ENCODE results near the gene DIDO1. TPM values are rescaled to one million over a fixed set of nuclear protein-coding genes. Genes with fewer than 3 reads are reported as not detected.

Gene DIDO1
- total RNA-seq, 1 experiment from 2014 or later = 85.9 TPM

GRCh38 chr20:62935204-62935967 lies 9.1 kb upstream of the DIDO1 start:
- WGBS (ENCODE audit: extremely low coverage, insufficient read length, low lambda C conversion rate) = 100% methylated on average over 2 of the region's 12 CpGs
- Histone ChIP-seq H2BK5ac (ENCODE audit: insufficient read length, low read length) (no peak overlapping the region), H2AK5ac (ENCODE audit: insufficient read length, low read length) (no peak overlapping the region), H3T11ph (ENCODE audit: low read length) (no peak overlapping the region), H3K18ac (ENCODE audit: insufficient read length, low read depth, low read length) (no peak overlapping the region), H3K27ac (ENCODE audit: insufficient read length, low read depth, low read length) (peak overlapping the region; percentile 5), H4K5ac (ENCODE audit: insufficient read length, low read depth, low read length) (no peak overlapping the region), H4K8ac (replicated peaks; ENCODE audit: insufficient read length, low read depth, low read length) (no peak overlapping the region), H3K27me3 (ENCODE audit: insufficient read depth, low read length) (no peaks in the 10 kb centered on the region), H3K79me1 (ENCODE audit: insufficient read depth, low read depth, low read length, poor library complexity, severe bottlenecking) (no peaks in the 10 kb centered on the region), H3K9me3 (ENCODE audit: control insufficient read depth, low read depth, low read length) (no peaks in the 10 kb centered on the region), H3K4ac (ENCODE audit: low read depth, low read length) (no peak overlapping the region), H3K79me2 (ENCODE audit: insufficient read depth, low read length) (peaks cover 81% of the 10 kb centered on the region), H3K56ac (ENCODE audit: insufficient read length, low read depth, low read length) (no peak overlapping the region), H3K23me2 (ENCODE audit: insufficient read length, low read depth, low read length, poor library complexity, severe bottlenecking) (no peaks in the 10 kb centered on the region), H2BK12ac (ENCODE audit: insufficient read length, low read depth, low read length) (no peak overlapping the region), H4K20me1 (ENCODE audit: control insufficient read depth, insufficient read depth, insufficient read length) (no peaks in the 10 kb centered on the region), H3K14ac (ENCODE audit: insufficient read depth, low read length) (no peak overlapping the region), H3K4me2 (ENCODE audit: insufficient read depth, insufficient read length, low read length) (peak overlapping the region; percentile 47), H2AFZ (ENCODE audit: low read length) (no peak overlapping the region), H3K9ac (ENCODE audit: extremely low read depth, insufficient read length, low read length) (peak overlapping the region; percentile 20), H3K23ac (ENCODE audit: insufficient read length, low read depth, low read length) (no peak overlapping the region), H4K91ac (ENCODE audit: insufficient read length, low read depth, low read length) (no peak overlapping the region), H2BK120ac (ENCODE audit: low read depth, low read length, poor library complexity, severe bottlenecking) (no peak overlapping the region), H2BK15ac (ENCODE audit: low read depth, low read length) (no peak overlapping the region), H2BK20ac (ENCODE audit: low read depth, low read length, poor library complexity, severe bottlenecking) (no peak overlapping the region), H3K4me1 (ENCODE audit: insufficient read depth, low read length) (peaks cover 13% of the 10 kb centered on the region; the same call in 1 of the 2 replicates)
- Mint-ChIP-seq H3K4me1 (peaks cover 34 to 39% of the 10 kb centered on the region in 2 experiments), H3K27ac (no peak overlapping the region), H3K36me3 (ENCODE audit: insufficient read depth in 1 of 3, low read depth in 3 of 3) (peaks cover 7 to 23% (median 8%) of the 10 kb centered on the region in 3 experiments), H3K4me3 (no peak overlapping the region), H3K9me3 (no peaks in the 10 kb centered on the region), H3K27me3 (ENCODE audit: low read depth) (peaks cover 2% of the 10 kb centered on the region; the same call in 1 of the 2 replicates)
- no peak for DNase-seq
- no peak for TF ChIP-seq CTCF (conservative IDR thresholded peaks at IDR 0.05)
